ENCODE measurements around the gene TRIM54. TPM values are rescaled to one million over a fixed set of nuclear protein-coding genes. Genes with fewer than 3 reads are reported as not detected.

TRIM54 gene
- total RNA-seq, 2 donors from 2014 or later = 97.2 to 136 TPM

DNA sequence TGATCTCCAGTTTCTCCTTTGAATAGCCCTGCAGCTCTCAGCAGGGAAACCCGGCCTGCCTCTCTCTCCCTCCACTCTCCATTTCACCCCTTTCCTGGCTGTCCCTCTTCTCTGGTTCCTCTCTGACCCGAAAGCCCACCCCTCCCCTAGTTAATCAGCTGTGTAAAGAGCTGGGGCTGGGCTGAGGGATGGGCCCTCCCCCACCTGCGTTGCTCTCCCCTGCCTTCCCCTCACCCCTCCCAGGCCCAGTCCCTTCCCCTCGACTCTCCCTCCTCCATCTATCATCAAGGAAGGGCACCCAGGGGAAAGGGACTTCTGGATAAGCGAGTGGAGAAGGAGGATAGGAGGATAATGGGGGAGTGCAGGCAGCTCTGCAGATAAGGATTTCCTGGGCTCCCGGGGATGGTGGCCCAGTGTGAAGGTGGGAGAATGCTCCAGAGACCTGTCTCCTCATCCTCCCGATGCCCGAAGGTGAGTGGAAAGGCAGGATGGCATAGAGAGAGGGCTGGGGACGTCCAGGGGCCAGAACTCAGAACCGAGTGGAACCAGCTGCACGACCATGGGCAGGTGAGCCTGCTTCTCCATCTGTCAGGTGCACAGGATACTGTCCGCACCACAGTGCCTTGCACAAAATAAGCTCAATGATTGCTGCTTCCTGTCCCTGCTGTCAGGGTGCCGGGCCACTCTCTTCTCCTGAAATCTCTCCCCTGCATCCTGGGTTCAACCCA lies 31.4 kb upstream of the TRIM54 start:
- Histone ChIP-seq H3K27me3 (no peaks in the 10 kb centered on the region), H3K9me3 (no peaks in the 10 kb centered on the region), H3K36me3 (no peaks in the 10 kb centered on the region), H3K4me3 (no peak overlapping the region), H3K4me1 (peaks cover 0 to 11% of the 10 kb centered on the region in 2 donors), H3K27ac (no peak overlapping the region)
- DNase-seq (ENCODE audit: low spot score) = no peak
- no peak for TF ChIP-seq CTCF (IDR thresholded peaks at IDR 0.05)

DNA sequence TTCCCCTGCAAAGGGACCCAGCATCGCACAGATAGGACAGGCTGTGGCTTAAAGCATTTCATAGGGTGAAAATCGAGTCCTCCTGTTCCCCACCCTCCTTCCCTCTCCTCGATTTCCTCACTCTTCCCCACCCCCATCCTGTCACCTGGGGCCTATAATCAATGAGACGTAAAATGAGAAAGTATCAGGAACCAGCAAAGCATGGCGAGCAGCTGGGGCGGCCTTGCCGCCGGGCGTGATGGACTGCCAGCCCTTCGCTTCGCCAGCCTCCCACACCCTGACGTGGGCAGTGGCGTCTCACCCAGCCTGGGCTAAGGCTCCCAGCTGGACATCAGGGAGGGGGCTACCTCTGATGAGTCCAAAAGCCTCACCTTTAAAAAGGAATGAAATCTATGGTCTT lies 30.5 kb upstream of the TRIM54 start:
- H3K27me3 ChIP-seq = no peaks in the 10 kb centered on the region
- no peak for TF ChIP-seq CTCF (IDR thresholded peaks at IDR 0.05)
- DNase-seq (ENCODE audit: low spot score) = no peak
- no peak overlapping the region for H3K4me3 ChIP-seq
- no peaks in the 10 kb centered on the region for H3K36me3 ChIP-seq
- H3K27ac ChIP-seq = no peak overlapping the region
- peaks cover 0 to 8% of the 10 kb centered on the region in 2 donors for H3K4me1 ChIP-seq
- H3K9me3 ChIP-seq = no peaks in the 10 kb centered on the region

DNA sequence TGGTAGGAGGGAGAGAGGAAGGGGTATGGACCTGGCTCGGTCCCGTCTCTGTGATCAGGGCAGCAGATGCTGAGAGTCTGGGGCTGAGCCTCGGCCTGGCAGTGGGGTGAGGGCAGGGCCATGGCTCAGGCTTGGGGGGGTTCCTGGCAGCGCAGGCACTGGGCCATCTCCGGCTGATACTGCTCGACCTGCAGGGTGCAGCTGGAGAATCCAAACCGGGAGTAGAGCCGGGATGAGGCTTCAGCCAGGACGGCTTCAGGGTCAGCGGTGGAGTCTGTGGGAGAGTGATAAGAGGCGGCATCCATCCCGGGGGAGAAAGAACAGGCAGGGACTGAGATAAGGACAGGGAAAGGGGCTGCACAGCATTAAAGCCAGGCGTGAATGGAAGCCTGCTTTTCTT lies 27.0 kb upstream of the TRIM54 start:
- Histone ChIP-seq H3K27me3 (no peaks in the 10 kb centered on the region), H3K36me3 (no peaks in the 10 kb centered on the region), H3K9me3 (no peaks in the 10 kb centered on the region), H3K4me1 (peaks cover 0 to 4% of the 10 kb centered on the region in 2 donors), H3K27ac (no peak overlapping the region), H3K4me3 (no peak overlapping the region)
- DNase-seq (ENCODE audit: low spot score) = no peak
- TF ChIP-seq CTCF (IDR thresholded peaks at IDR 0.05) = no peak

- no peaks in the 10 kb centered on the region for H3K27me3 ChIP-seq
- no peak for DNase-seq (ENCODE audit: low spot score)
Measured at GRCh38 chr2:27255660-27256059, 26.6 kb upstream of the TRIM54 start.

GRCh38 chr2:27256855-27257454 lies 25.3 kb upstream of the TRIM54 start:
- no peaks in the 10 kb centered on the region for H3K36me3 ChIP-seq
- no peaks in the 10 kb centered on the region for H3K9me3 ChIP-seq
- no peak for DNase-seq (ENCODE audit: low spot score)
- peaks cover 0 to 1% of the 10 kb centered on the region in 2 donors for H3K27me3 ChIP-seq
- peaks cover 0 to 8% of the 10 kb centered on the region in 2 donors for H3K4me1 ChIP-seq
- no peak overlapping the region for H3K4me3 ChIP-seq
- H3K27ac ChIP-seq = no peak overlapping the region
- TF ChIP-seq CTCF (IDR thresholded peaks at IDR 0.05) = no peak

More at GRCh38 chr2:27255660-27256059, 26.6 kb upstream of the TRIM54 start:
- Histone ChIP-seq H3K4me1 (no peaks in the 10 kb centered on the region), H3K27ac (no peak overlapping the region), H3K36me3 (no peaks in the 10 kb centered on the region), H3K4me3 (no peak overlapping the region), H3K9me3 (no peaks in the 10 kb centered on the region)
- TF ChIP-seq CTCF (IDR thresholded peaks at IDR 0.05) = no peak
